SK-N-MC (cell line): ENCODE measurements around the gene KRT9.

Experiments
- EZH2 ChIP-seq: fragments of 200-600 bp; sonication (generic); IDR thresholded peaks from one replicate; pipeline ENCODE4 v1.6.1; 2017; ENCODE audit warnings: antibody characterized with exemption
- FOXP2 ChIP-seq: optimal IDR thresholded peaks from 2 replicates; pipeline ENCODE3; 2011; ENCODE audit warnings: mild to moderate bottlenecking, moderate library complexity; ENCODE audit not compliant: insufficient read depth; ENCODE audit errors: extremely low read length, control extremely low read depth
- POLR2AphosphoS5 ChIP-seq: IDR thresholded peaks from 2 replicates; pipeline ENCODE4 v1.6.1; 2012; ENCODE audit warnings: mild to moderate bottlenecking, low read depth, low read length, borderline replicate concordance

GRCh38 chr17:41532947-41533570, 38.8 kb downstream of the KRT9 start:
- no peak for TF ChIP-seq EZH2
- TF ChIP-seq POLR2AphosphoS5, result no peak
- TF ChIP-seq FOXP2, result no peak
